Naive thymus-derived CD8-positive, alpha-beta T cell (primary cell): ENCODE results near the gene BZW1. TPM values are rescaled to one million over a fixed set of nuclear protein-coding genes. Genes with fewer than 3 reads are reported as not detected.

Experiments used
- ATAC-seq, 2 donors: fragments of 150-1000 bp; cut with Tn5 transposase in 1 of 2; sonication (Bioruptor Pico), chemical (Tn5 transposase) in 1 of 2; 1 replicate in 1 of 2; 2 replicates in 1 of 2; pipeline ENCODE4 v1.10.0; 2021; ENCODE audit warnings: mild to moderate bottlenecking in 2 of 2, moderate library complexity in 2 of 2
- POLR2A ChIA-PET: fragments of 350-600 bp; sonication (Branson Sonifier 250); formaldehyde crosslinking; loops from one replicate; lab custom pipeline; 2021; ENCODE audit warnings: antibody characterized with exemption; lab: Charles Lee
- DNase-seq, 10 donors: peaks; one replicate each; pipeline versions ENCODE4 v3.0.0 to v3.0.0-alpha.2; 2020 to 2022
- H3K27ac Mint-ChIP-seq, 10 donors: one replicate each; pipeline ENCODE4 v1.8.0; 2020 to 2022; ENCODE audit warnings: mild to moderate bottlenecking in 10 of 10, mixed read lengths in 10 of 10, moderate library complexity in 4 of 10, inconsistent platforms in 1 of 10
- H3K27me3 Mint-ChIP-seq, 5 donors: one replicate each; pipeline ENCODE4 v1.8.0; 2021 to 2022; ENCODE audit warnings: mixed read lengths in 5 of 5
- H3K36me3 Mint-ChIP-seq, 3 donors: one replicate each; pipeline ENCODE4 v1.8.0; 2020 to 2022; ENCODE audit warnings: mixed read lengths in 3 of 3, mild to moderate bottlenecking in 2 of 3, inconsistent platforms in 1 of 3
- H3K4me1 Mint-ChIP-seq, 4 donors: one replicate each; pipeline ENCODE4 v1.8.0; 2021 to 2022; ENCODE audit warnings: mixed read lengths in 4 of 4
- H3K4me3 Mint-ChIP-seq, 10 donors: one replicate each; pipeline ENCODE4 v1.8.0; 2020 to 2022; ENCODE audit warnings: mild to moderate bottlenecking in 10 of 10, mixed read lengths in 10 of 10, moderate library complexity in 6 of 10, inconsistent platforms in 1 of 10
- H3K9me3 Mint-ChIP-seq, 9 donors: one replicate each; pipeline ENCODE4 v1.8.0; 2020 to 2022; ENCODE audit warnings: mixed read lengths in 9 of 9, mild to moderate bottlenecking in 3 of 9, inconsistent platforms in 1 of 9, moderate library complexity in 1 of 9
- polyA plus RNA-seq, 3 donors: library from polyadenylated mRNA; unstranded; fragments of 300-500 nt; fragmentation: Illumina TruSeq; gene quantifications; one replicate each; pipeline ENCODE4 v1.2.3, GENCODE V29; 2021
- total RNA-seq, 8 experiments: library from RNA in 2 of 8; stranded (reverse) in 2 of 8; gene quantifications; one replicate each; pipeline ENCODE4 v1.2.3 and lab custom pipeline; 2021 to 2026

BZW1 gene
- total and polyA plus RNA-seq, 5 experiments from 2014 or later = 175 to 285 (median 222) TPM

GRCh38 chr2:200847269-200847668 lies 35.6 kb downstream of the BZW1 start:
- ATAC-seq = no peak
- POLR2A ChIA-PET = no interaction called here
- no peak for DNase-seq
- Mint-ChIP-seq H3K4me3 (no peak overlapping the region), H3K27me3 (no peaks in the 10 kb centered on the region), H3K27ac (peak overlapping the region in 2 of 10 donors; percentile 47 to 79), H3K36me3 (peaks cover 8 to 22% (median 18%) of the 10 kb centered on the region in 3 donors), H3K4me1 (peaks cover under 1 to 8% (median 5%) of the 10 kb centered on the region in 4 donors), H3K9me3 (no peaks in the 10 kb centered on the region)

- no peak for ATAC-seq
- DNase-seq = no peak
- Mint-ChIP-seq H3K4me1 (peaks cover 7 to 10% (median 8%) of the 10 kb centered on the region in 4 donors), H3K9me3 (no peaks in the 10 kb centered on the region), H3K36me3 (peaks cover 8 to 29% (median 25%) of the 10 kb centered on the region in 3 donors), H3K4me3 (no peak overlapping the region), H3K27ac (peak overlapping the region in 3 of 10 donors; percentile 47 to 79 (median 66)), H3K27me3 (no peaks in the 10 kb centered on the region)
- POLR2A ChIA-PET = interaction anchor here (3.3 kb wide), 1 partner anchor 16 kb away, joined by 23 read pairs; the partner anchor contains the start of gene CLK1
Observed at GRCh38 chr2:200847939-200848338, 36.2 kb downstream of the BZW1 start.

- Mint-ChIP-seq H3K36me3 (peaks cover 8 to 56% (median 38%) of the 10 kb centered on the region in 3 donors), H3K27ac (peak overlapping the region in 8 of 10 donors; percentile 0 to 84 (median 54)), H3K4me1 (peaks cover 7 to 13% (median 8%) of the 10 kb centered on the region in 4 donors), H3K27me3 (no peaks in the 10 kb centered on the region), H3K4me3 (peak overlapping the region in 3 of 10 donors; percentile 19 to 36 (median 34)), H3K9me3 (no peaks in the 10 kb centered on the region)
- no peak for DNase-seq
- POLR2A ChIA-PET = interaction anchor here (0.7 to 3.3 kb wide), 5 partner anchors 9 to 1387 kb away, joined by 4 to 23 read pairs (median 7); partner anchors contain the start of gene CLK1
- ATAC-seq = peak in 1 of 2 donors; percentile 20
Observed at GRCh38 chr2:200850512-200851256, 39.0 kb downstream of the BZW1 start.

GRCh38 chr2:200851398-200852248 lies 39.9 kb downstream of the BZW1 start:
- DNase-seq (no peak), ATAC-seq (peak; percentile 3 to 15)
- Mint-ChIP-seq H3K27ac (peak overlapping the region in 9 of 10 donors; percentile 0 to 81 (median 62)), H3K36me3 (peaks cover 8 to 64% (median 42%) of the 10 kb centered on the region in 3 donors), H3K4me3 (peak overlapping the region in 2 of 10 donors; percentile 20 to 41), H3K4me1 (peaks cover 9 to 18% (median 12%) of the 10 kb centered on the region in 4 donors), H3K27me3 (no peaks in the 10 kb centered on the region), H3K9me3 (no peaks in the 10 kb centered on the region)
- POLR2A ChIA-PET = interaction anchor here (0.6 to 2.1 kb wide), 3 partner anchors 12 to 40 kb away, joined by 3 to 12 read pairs (median 4); partner anchors contain the start of genes BZW1 and CLK1

GRCh38 chr2:200852605-200853004 lies 40.9 kb downstream of the BZW1 start:
- ATAC-seq (no peak), DNase-seq (no peak)
- H3K9me3 Mint-ChIP-seq = no peaks in the 10 kb centered on the region
- peak overlapping the region in 7 of 10 donors; percentile 15 to 80 (median 70) for H3K27ac Mint-ChIP-seq
- H3K4me3 Mint-ChIP-seq = peak overlapping the region in 1 of 10 donors; percentile 41
- POLR2A ChIA-PET = interaction anchor here (1.0 to 2.1 kb wide), 3 partner anchors 11 to 38 kb away, joined by 3 to 12 read pairs (median 4); partner anchors contain the start of gene CLK1
- peaks cover 13 to 28% (median 21%) of the 10 kb centered on the region in 4 donors for H3K4me1 Mint-ChIP-seq
- H3K36me3 Mint-ChIP-seq = peaks cover 12 to 74% (median 52%) of the 10 kb centered on the region in 3 donors
- H3K27me3 Mint-ChIP-seq = no peaks in the 10 kb centered on the region

GRCh38 chr2:200856806-200857205 lies 45.1 kb downstream of the BZW1 start:
- Mint-ChIP-seq H3K4me3 (peak overlapping the region in 1 of 10 donors; percentile 48), H3K4me1 (peaks cover 31 to 62% (median 56%) of the 10 kb centered on the region in 4 donors), H3K36me3 (peaks cover 18 to 96% (median 69%) of the 10 kb centered on the region in 3 donors), H3K27me3 (no peaks in the 10 kb centered on the region), H3K27ac (peak overlapping the region in 8 of 10 donors; percentile 7 to 91 (median 47)), H3K9me3 (no peaks in the 10 kb centered on the region)
- DNase-seq = no peak
- POLR2A ChIA-PET = no interaction called here
- ATAC-seq = no peak

GRCh38 chr2:200860092-200860795 lies 48.5 kb downstream of the BZW1 start:
- Mint-ChIP-seq H3K36me3 (peaks cover 30 to 82% (median 68%) of the 10 kb centered on the region in 3 donors), H3K9me3 (peaks cover 0 to 3% (median 0%) of the 10 kb centered on the region in 9 donors), H3K4me1 (peaks cover 36 to 68% (median 66%) of the 10 kb centered on the region in 4 donors), H3K27ac (peak overlapping the region; percentile 57 to 91 (median 80)), H3K4me3 (peak overlapping the region; percentile 75 to 100 (median 95)), H3K27me3 (no peaks in the 10 kb centered on the region)
- POLR2A ChIA-PET = interaction anchor here (0.5 to 1.9 kb wide), 7 partner anchors 10 to 256 kb away, joined by 4 to 8 read pairs (median 6); partner anchors contain the start of gene CFLAR
- ATAC-seq = no peak
- peak in 2 of 10 donors; percentile 25 to 44 for DNase-seq

- no peaks in the 10 kb centered on the region for H3K27me3 Mint-ChIP-seq
- H3K9me3 Mint-ChIP-seq = peaks cover 0 to 3% (median 0%) of the 10 kb centered on the region in 9 donors
- peaks cover 34 to 66% (median 63%) of the 10 kb centered on the region in 4 donors for H3K4me1 Mint-ChIP-seq
- POLR2A ChIA-PET = interaction anchor here (0.7 to 1.9 kb wide), 4 partner anchors 12 to 51 kb away, joined by 3 to 6 read pairs (median 5); partner anchors contain the start of genes BZW1, NIF3L1 and PPIL3
- H3K36me3 Mint-ChIP-seq = peaks cover 30 to 68% (median 63%) of the 10 kb centered on the region in 3 donors
- no peak for ATAC-seq
- no peak for DNase-seq
- H3K27ac Mint-ChIP-seq = peak overlapping the region; percentile 90 to 100 (median 99)
- H3K4me3 Mint-ChIP-seq = peak overlapping the region; percentile 85 to 100 (median 95)
Observed at GRCh38 chr2:200861617-200862155, 50.0 kb downstream of the BZW1 start.

GRCh38 chr2:200862532-200863000 lies 50.9 kb downstream of the BZW1 start:
- Mint-ChIP-seq H3K4me3 (peak overlapping the region; percentile 85 to 100 (median 95)), H3K36me3 (peaks cover 27 to 60% (median 54%) of the 10 kb centered on the region in 3 donors), H3K4me1 (peaks cover 30 to 64% (median 58%) of the 10 kb centered on the region in 4 donors), H3K27ac (peak overlapping the region; percentile 90 to 100 (median 99)), H3K27me3 (no peaks in the 10 kb centered on the region), H3K9me3 (peaks cover 0 to 3% (median 0%) of the 10 kb centered on the region in 9 donors)
- POLR2A ChIA-PET = interaction anchor here (1.7 to 3.6 kb wide), 5 partner anchors 8 to 149 kb away, joined by 5 to 140 read pairs (median 48); partner anchors contain the start of genes BZW1, NIF3L1 and PPIL3
- peak in 9 of 10 donors; percentile 36 to 83 (median 69) for DNase-seq
- peak; percentile 28 to 56 for ATAC-seq

- POLR2A ChIA-PET = interaction anchor here (0.6 to 3.6 kb wide), 49 partner anchors 9 to 1403 kb away, joined by 3 to 140 read pairs (median 6); partner anchors contain the start of genes ALS2, BZW1, CASP8 and CFLAR
Observed at GRCh38 chr2:200863782-200864175, 52.1 kb downstream of the BZW1 start.

More at GRCh38 chr2:200863782-200864175, 52.1 kb downstream of the BZW1 start:
- Mint-ChIP-seq H3K4me1 (peaks cover 23 to 55% (median 48%) of the 10 kb centered on the region in 4 donors), H3K9me3 (peaks cover 0 to 3% (median 0%) of the 10 kb centered on the region in 9 donors), H3K27me3 (no peaks in the 10 kb centered on the region), H3K36me3 (peaks cover 25 to 48% (median 42%) of the 10 kb centered on the region in 3 donors), H3K27ac (peak overlapping the region; percentile 90 to 100 (median 99)), H3K4me3 (peak overlapping the region; percentile 85 to 100 (median 95))
- ATAC-seq = peak; percentile 2 to 16
- peak in 3 of 10 donors; percentile 30 to 66 (median 43) for DNase-seq
